HCT116 (cell line): ENCODE data around the gene SORCS2. TPM values are rescaled to one million over a fixed set of nuclear protein-coding genes. Genes with fewer than 3 reads are reported as not detected.

Experiments
- ATAC-seq: fragments of 200-7000 bp; cut with Tn5 transposase; 2 replicates; pipeline ENCODE4 v1.9.1; 2020; ENCODE audit warnings: mild to moderate bottlenecking, moderate library complexity
- BruUV-seq: library from RNA; stranded (reverse); fragments of 400-500 nt; replicated peaks from 2 replicates; lab custom pipeline; 2021; lab: Mats Ljungman, UMichigan
- CTCF ChIA-PET: fragments of 300-600 bp; sonication (Branson Sonifier 250); formaldehyde crosslinking; loops from one replicate; lab custom pipeline; 2021; ENCODE audit warnings: antibody characterized with exemption; lab: Charles Lee
- POLR2A ChIA-PET: fragments of 300-600, 350-600 bp; sonication (Branson Sonifier 250); formaldehyde crosslinking; loops from one replicate; lab custom pipeline; 2021; ENCODE audit warnings: antibody characterized with exemption; lab: Charles Lee
- RAD21 ChIA-PET, 2 experiments: fragments of 300-600 bp; sonication (Branson Sonifier 250); formaldehyde crosslinking; loops; one replicate each; lab custom pipeline; 2023; ENCODE audit warnings: low total read pairs in 2 of 2; ENCODE audit not compliant: uncharacterized antibody in 2 of 2, unreplicated experiment in 2 of 2, low non-redundant PET in 1 of 2; lab: Charles Lee
- DNase-seq: peaks from one replicate; pipeline ENCODE4 v3.0.0-alpha.2; 2010; ENCODE audit warnings: low read depth, low spot score
- H2AFZ ChIP-seq: fragments of 200-600 bp; shearing (Covaris generic), sonication (generic); 2 replicates; pipeline ENCODE4 v1.6.1; 2017; ENCODE audit warnings: low read depth, mixed run types, mixed read lengths, antibody characterized with exemption, low read length; ENCODE audit not compliant: poor library complexity, severe bottlenecking
- H3K27ac ChIP-seq: 2 replicates; pipeline ENCODE4 v1.5.1; 2012; ENCODE audit warnings: low read depth, low read length
- H3K27me3 ChIP-seq: fragments of 200-600 bp; sonication (generic); 2 replicates; pipeline ENCODE4 v1.6.1; 2016; ENCODE audit warnings: mixed run types, low read length, mixed read lengths; ENCODE audit not compliant: insufficient read depth
- H3K36me3 ChIP-seq, 2 experiments: fragments of 200-500 bp in 1 of 2; fragments of 200-600 bp in 1 of 2; sonication (Bioruptor generic) in 1 of 2; sonication (generic) in 1 of 2; 2 replicates each; pipeline versions ENCODE4 v1.5.1 to v1.6.1; 2014 to 2016; ENCODE audit warnings: low read length in 2 of 2, inconsistent platforms in 1 of 2, mixed read lengths in 1 of 2, mixed run types in 1 of 2; ENCODE audit not compliant: insufficient read depth in 2 of 2, control insufficient read depth in 1 of 2
- H3K4me1 ChIP-seq, 2 experiments: fragments of 200-600 bp in 1 of 2; sonication (generic) in 1 of 2; 2 replicates each; pipeline versions ENCODE4 v1.5.1 to v1.6.1; 2012 to 2017; ENCODE audit warnings: low read length in 2 of 2, inconsistent platforms in 1 of 2, mild to moderate bottlenecking in 1 of 2, mixed read lengths in 1 of 2, mixed run types in 1 of 2, moderate library complexity in 1 of 2; ENCODE audit not compliant: insufficient read depth in 2 of 2, control insufficient read depth in 1 of 2
- H3K4me2 ChIP-seq: fragments of 200-600 bp; sonication (generic); 2 replicates; pipeline ENCODE4 v1.6.1; 2017; ENCODE audit warnings: mixed run types, low read length, mixed read lengths
- H3K4me3 ChIP-seq, 2 experiments: fragments of 200-600 bp in 1 of 2; sonication (generic) in 1 of 2; replicated peaks in 1 of 2; 2 replicates each; pipeline ENCODE4 v1.5.1; 2011 to 2016; ENCODE audit warnings: low read length in 2 of 2, control low read depth in 1 of 2, low read depth in 1 of 2, mild to moderate bottlenecking in 1 of 2, mixed read lengths in 1 of 2, mixed run types in 1 of 2
- H3K79me2 ChIP-seq: fragments of 200-600 bp; sonication (generic); 2 replicates; pipeline ENCODE4 v1.6.1; 2017; ENCODE audit warnings: mild to moderate bottlenecking, mixed run types, low read length, moderate library complexity, mixed read lengths; ENCODE audit not compliant: insufficient read depth
- H3K9ac ChIP-seq: fragments of 200-600 bp; sonication (generic); 2 replicates; pipeline ENCODE4 v1.6.1; 2016; ENCODE audit warnings: low read length, mixed read lengths
- H3K9me2 ChIP-seq: fragments of 200-600 bp; sonication (generic), shearing (Covaris generic); 2 replicates; pipeline ENCODE4 v1.6.1; 2017; ENCODE audit warnings: mixed run types, mild to moderate bottlenecking, moderate library complexity; ENCODE audit not compliant: insufficient read depth
- H3K9me3 ChIP-seq, 2 experiments: fragments of 200-500 bp in 1 of 2; fragments of 200-600 bp in 1 of 2; sonication (Bioruptor generic) in 1 of 2; sonication (generic) in 1 of 2; 2 replicates each; pipeline ENCODE4 v1.6.1; 2014 to 2017; ENCODE audit warnings: low read length in 2 of 2, mixed read lengths in 2 of 2, inconsistent platforms in 1 of 2, low read depth in 1 of 2, mild to moderate bottlenecking in 1 of 2, mixed run types in 1 of 2, moderate library complexity in 1 of 2; ENCODE audit not compliant: control insufficient read depth in 1 of 2, insufficient read depth in 1 of 2
- H4K20me1 ChIP-seq: fragments of 200-600 bp; sonication (generic), shearing (Covaris generic); 2 replicates; pipeline ENCODE4 v1.6.1; 2017; ENCODE audit warnings: mixed run types, mild to moderate bottlenecking, moderate library complexity; ENCODE audit not compliant: insufficient read depth
- EGR1 ChIP-seq: IDR thresholded peaks from 2 replicates; pipeline ENCODE4 v1.6.1; 2012; ENCODE audit warnings: low read depth
- EZH2 ChIP-seq: fragments of 200-600 bp; sonication (generic); IDR thresholded peaks from 2 replicates; pipeline ENCODE4 v1.6.1; 2017; ENCODE audit warnings: antibody characterized with exemption, mixed run types
- FOSL1 ChIP-seq: IDR thresholded peaks from 2 replicates; pipeline ENCODE4 v1.6.1; 2012; ENCODE audit warnings: low read depth
- JUND ChIP-seq: IDR thresholded peaks from 2 replicates; pipeline ENCODE4 v1.6.1; 2012
- RAD21 ChIP-seq: IDR thresholded peaks from 2 replicates; pipeline ENCODE4 v1.6.1; 2012; ENCODE audit warnings: low read depth, mild to moderate bottlenecking
- SIN3A ChIP-seq: IDR thresholded peaks from 2 replicates; pipeline ENCODE4 v1.6.1; 2012; ENCODE audit warnings: low read depth
- SP1 ChIP-seq: IDR thresholded peaks from 2 replicates; pipeline ENCODE4 v1.6.1; 2012; ENCODE audit warnings: low read depth
- TCF7L2 ChIP-seq: IDR thresholded peaks from 2 replicates; pipeline ENCODE4 v1.7.0; 2011; ENCODE audit warnings: borderline replicate concordance, inconsistent platforms; ENCODE audit not compliant: insufficient read depth, insufficient read length; ENCODE audit errors: extremely low read depth
- YY1 ChIP-seq: IDR thresholded peaks from 2 replicates; pipeline ENCODE4 v1.6.1; 2011; ENCODE audit warnings: low read length, low read depth, moderate library complexity, mild to moderate bottlenecking; ENCODE audit not compliant: insufficient replicate concordance; ENCODE audit errors: extremely low read depth
- intact Hi-C: fragments of 100-400 bp; cut with micrococcal nuclease; formaldehyde crosslinking; loops from 2 replicates; pipeline ENCODE4 v1.10.0; 2022
- total RNA-seq: library from RNA; stranded (reverse); gene quantifications from one replicate; pipeline ENCODE4 v1.2.1, GENCODE V29; 2021; ENCODE audit not compliant: unreplicated experiment

The SORCS2 gene
- total RNA-seq, 1 experiment from 2014 or later, result 0.37 TPM

- Histone ChIP-seq H4K20me1 (no peaks in the 10 kb centered on the region), H2AFZ (no peak overlapping the region), H3K9me3 (no peaks in the 10 kb centered on the region), H3K9me2 (no peaks in the 10 kb centered on the region), H3K4me2 (no peak overlapping the region), H3K79me2 (no peaks in the 10 kb centered on the region), H3K36me3 (no peaks in the 10 kb centered on the region), H3K27ac (no peak overlapping the region), H3K4me1 (no peaks in the 10 kb centered on the region), H3K9ac (no peak overlapping the region), H3K4me3 (no peak overlapping the region), H3K27me3 (peaks cover 17% of the 10 kb centered on the region)
- CTCF ChIA-PET, result interaction anchor here (1.2 kb wide), 1 partner anchor 12 kb away, joined by 3 read pairs; no protein-coding TSS in a partner anchor
- ATAC-seq (no peak), DNase-seq (no peak)
- POLR2A ChIA-PET, result no interaction called here
- intact Hi-C loops, result no loop called here
- BruUV-seq, result no TSS peak
- TF ChIP-seq EGR1, result no peak
- TF ChIP-seq RAD21, result no peak
- TF ChIP-seq SIN3A, result no peak
- no peak for TF ChIP-seq YY1
- no peak for TF ChIP-seq JUND
- RAD21 ChIA-PET, result no interaction called here
Observed at GRCh38 chr4:7638489-7638888, 446.2 kb downstream of the SORCS2 start.

GRCh38 chr4:7638984-7639789 lies 446.8 kb downstream of the SORCS2 start:
- POLR2A ChIA-PET, result no interaction called here
- DNase-seq (no peak), ATAC-seq (no peak)
- TF ChIP-seq FOSL1 (no peak), EZH2 (no peak), SP1 (no peak), TCF7L2 (no peak)
- Histone ChIP-seq H3K9me2 (no peaks in the 10 kb centered on the region), H3K4me2 (no peak overlapping the region), H3K36me3 (no peaks in the 10 kb centered on the region), H3K27me3 (peaks cover 16% of the 10 kb centered on the region; the same call in 1 of the 2 replicates), H3K27ac (no peak overlapping the region), H2AFZ (no peak overlapping the region), H3K4me3 (no peak overlapping the region), H3K9ac (no peak overlapping the region), H4K20me1 (no peaks in the 10 kb centered on the region), H3K79me2 (no peaks in the 10 kb centered on the region), H3K4me1 (no peaks in the 10 kb centered on the region), H3K9me3 (no peaks in the 10 kb centered on the region)
- CTCF ChIA-PET, result interaction anchor here (1.2 kb wide), 1 partner anchor 11 kb away, joined by 3 read pairs; no protein-coding TSS in a partner anchor
- intact Hi-C loops, result no loop called here
- no TSS peak for BruUV-seq
- RAD21 ChIA-PET, result no interaction called here
